Raji (cell line): ENCODE measurements around the gene ABLIM1.

Experiments used
- POLR2A ChIP-seq: IDR thresholded peaks from 2 replicates; pipeline ENCODE4 v1.6.1; 2011; ENCODE audit warnings: low read depth, low read length, control low read depth; ENCODE audit not compliant: insufficient read depth

ABLIM1 gene

GRCh38 chr10:114543456-114543855, 114.6 kb downstream of the ABLIM1 start:
- TF ChIP-seq POLR2A, result no peak

- TF ChIP-seq POLR2A, result no peak
These were observed 115.7 kb downstream of the ABLIM1 start for GRCh38 chr10:114542373-114542772.

- TF ChIP-seq POLR2A, result no peak
These were observed 116.3 kb downstream of the ABLIM1 start for GRCh38 chr10:114541797-114542160.

GRCh38 chr10:114541081-114541796, 116.8 kb downstream of the ABLIM1 start:
- no peak for TF ChIP-seq POLR2A

- TF ChIP-seq POLR2A, result no peak
These were observed 117.8 kb downstream of the ABLIM1 start for GRCh38 chr10:114540236-114540635.

GRCh38 chr10:114539623-114540022, 118.5 kb downstream of the ABLIM1 start:
- no peak for TF ChIP-seq POLR2A

- TF ChIP-seq POLR2A, result no peak
These were observed 119.7 kb downstream of the ABLIM1 start for GRCh38 chr10:114538181-114538906.

GRCh38 chr10:114537736-114538135, 120.3 kb downstream of the ABLIM1 start:
- no peak for TF ChIP-seq POLR2A

GRCh38 chr10:114534571-114534981, 123.5 kb downstream of the ABLIM1 start:
- TF ChIP-seq POLR2A, result no peak

- TF ChIP-seq POLR2A, result no peak
These were observed 125.8 kb downstream of the ABLIM1 start for GRCh38 chr10:114532226-114532625.

GRCh38 chr10:114526504-114527238, 131.4 kb downstream of the ABLIM1 start:
- peak; percentile 79 for TF ChIP-seq POLR2A

GRCh38 chr10:114526126-114526503, 132.0 kb downstream of the ABLIM1 start:
- TF ChIP-seq POLR2A, result no peak

GRCh38 chr10:114525368-114525949, 132.6 kb downstream of the ABLIM1 start:
- TF ChIP-seq POLR2A, result no peak

GRCh38 chr10:114523876-114524275, 134.2 kb downstream of the ABLIM1 start:
- no peak for TF ChIP-seq POLR2A

- no peak for TF ChIP-seq POLR2A
These were observed 136.8 kb downstream of the ABLIM1 start for GRCh38 chr10:114521255-114521654.

GRCh38 chr10:114520453-114520852, 137.6 kb downstream of the ABLIM1 start:
- TF ChIP-seq POLR2A, result no peak

GRCh38 chr10:114519756-114520293, 138.2 kb downstream of the ABLIM1 start:
- no peak for TF ChIP-seq POLR2A
